Measurements from ENCODE around the gene HCAR1.

- TF ChIP-seq CTCF (IDR thresholded peaks at IDR 0.05; ENCODE audit: low read depth, low read length, missing input control): no peak
- no peak for TF ChIP-seq RXRA (IDR thresholded peaks at IDR 0.05)
- TF ChIP-seq RAD21 (IDR thresholded peaks at IDR 0.05): no peak
- TF ChIP-seq MAX (IDR thresholded peaks at IDR 0.05): no peak
- no peak for TF ChIP-seq REST (IDR thresholded peaks at IDR 0.05)
- no peak for TF ChIP-seq NR2F2 (IDR thresholded peaks at IDR 0.05)
- TF ChIP-seq TAF1 (conservative IDR thresholded peaks at IDR 0.05): no peak
- no peak for TF ChIP-seq ATF3 (IDR thresholded peaks at IDR 0.05)
- no peak for TF ChIP-seq EGR1 (IDR thresholded peaks at IDR 0.05; ENCODE audit: low read depth in 2 of 2)
Observed at GRCh38 chr12:122732170-122732569, 1.5 kb upstream of the HCAR1 start.

Measured in liver (tissue), 3 donors.